ENCODE results near the gene SPANXN4.

DNA sequence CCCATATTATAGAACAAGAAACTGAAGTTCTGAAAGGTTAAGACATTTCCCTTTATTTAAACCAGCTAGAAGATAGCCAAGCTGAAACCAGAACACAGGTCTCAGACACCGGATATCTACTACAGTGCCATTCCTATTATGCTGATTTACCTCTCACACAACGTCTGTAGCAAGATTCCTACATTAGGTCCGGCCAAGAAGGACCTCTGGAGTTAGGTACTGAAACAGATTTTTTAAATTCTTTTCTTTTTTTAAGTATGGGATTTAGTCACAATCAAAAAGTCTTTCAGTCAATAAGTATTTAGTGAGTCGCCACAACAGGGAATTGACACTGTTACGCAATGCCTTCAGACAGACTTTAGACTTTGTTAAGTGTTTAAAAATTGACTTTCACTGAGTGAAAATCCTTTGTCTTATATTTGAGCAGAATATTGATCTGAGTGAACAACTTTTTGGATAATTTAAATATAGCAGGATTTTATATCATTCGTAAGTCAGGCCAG, 26.5 kb upstream of the SPANXN4 start:
- TF ChIP-seq, protein P1, sequence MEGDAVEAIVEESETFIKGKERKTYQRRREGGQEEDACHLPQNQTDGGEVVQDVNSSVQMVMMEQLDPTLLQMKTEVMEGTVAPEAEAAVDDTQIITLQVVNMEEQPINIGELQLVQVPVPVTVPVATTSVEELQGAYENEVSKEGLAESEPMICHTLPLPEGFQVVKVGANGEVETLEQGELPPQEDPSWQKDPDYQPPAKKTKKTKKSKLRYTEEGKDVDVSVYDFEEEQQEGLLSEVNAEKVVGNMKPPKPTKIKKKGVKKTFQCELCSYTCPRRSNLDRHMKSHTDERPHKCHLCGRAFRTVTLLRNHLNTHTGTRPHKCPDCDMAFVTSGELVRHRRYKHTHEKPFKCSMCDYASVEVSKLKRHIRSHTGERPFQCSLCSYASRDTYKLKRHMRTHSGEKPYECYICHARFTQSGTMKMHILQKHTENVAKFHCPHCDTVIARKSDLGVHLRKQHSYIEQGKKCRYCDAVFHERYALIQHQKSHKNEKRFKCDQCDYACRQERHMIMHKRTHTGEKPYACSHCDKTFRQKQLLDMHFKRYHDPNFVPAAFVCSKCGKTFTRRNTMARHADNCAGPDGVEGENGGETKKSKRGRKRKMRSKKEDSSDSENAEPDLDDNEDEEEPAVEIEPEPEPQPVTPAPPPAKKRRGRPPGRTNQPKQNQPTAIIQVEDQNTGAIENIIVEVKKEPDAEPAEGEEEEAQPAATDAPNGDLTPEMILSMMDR (IDR thresholded peaks at IDR 0.05; ENCODE audit: insufficient read depth, low read length) = no peak
- no peak for TF ChIP-seq POLR2AphosphoS5 (IDR thresholded peaks at IDR 0.05; ENCODE audit: low read depth)

Data from HL-60 (cell line).